GM12878 (cell line): ENCODE results near the gene RFWD3. TPM values are rescaled to one million over a fixed set of nuclear protein-coding genes. Genes with fewer than 3 reads are reported as not detected.
A peak's percentile ranks its signal among the peaks of the same experiment; 100 is the strongest.

Experiments used
- EZH2 ChIP-seq: IDR thresholded peaks from 2 replicates; pipeline ENCODE4 v1.6.1; 2012; ENCODE audit warnings: low read depth, mild to moderate bottlenecking, control low read depth, inconsistent platforms, low read length, borderline replicate concordance; ENCODE audit not compliant: control insufficient read depth
- FOS ChIP-seq: IDR thresholded peaks from 3 replicates; pipeline ENCODE4 v1.6.1; 2011; ENCODE audit warnings: borderline replicate concordance; ENCODE audit not compliant: insufficient read length; ENCODE audit errors: extremely low read depth
- IKZF1 ChIP-seq: fragments of 450-650 bp; conservative IDR thresholded peaks from 2 replicates; pipeline ENCODE4 v1.6.1; 2017; ENCODE audit warnings: antibody characterized with exemption, mild to moderate bottlenecking
- MTA2 ChIP-seq: fragments of 450-650 bp; IDR thresholded peaks from 2 replicates; pipeline ENCODE4 v1.6.1; 2016; ENCODE audit warnings: low read depth, mild to moderate bottlenecking, moderate library complexity
- MXI1 ChIP-seq: fragments of 150-350 bp; IDR thresholded peaks from 2 replicates; pipeline ENCODE4 v1.6.1; 2011; ENCODE audit warnings: low read depth, mild to moderate bottlenecking, inconsistent platforms, low read length, improper control_type of control experiment
- MYB ChIP-seq: fragments of 150-350 bp; IDR thresholded peaks from 2 replicates; pipeline ENCODE4 v1.6.1; 2014; ENCODE audit warnings: mild to moderate bottlenecking, low read depth, low read length, borderline replicate concordance
- PAX8 ChIP-seq: fragments of 450-650 bp; IDR thresholded peaks from 2 replicates; pipeline ENCODE4 v1.6.1; 2017; ENCODE audit warnings: mild to moderate bottlenecking, moderate library complexity
- PML ChIP-seq: IDR thresholded peaks from 2 replicates; pipeline ENCODE4 v1.6.1; 2012; ENCODE audit warnings: low read length, inconsistent platforms
- SIX5 ChIP-seq: IDR thresholded peaks from 2 replicates; pipeline ENCODE4 v1.6.1; 2011; ENCODE audit warnings: mild to moderate bottlenecking, low read depth, low read length, moderate library complexity; ENCODE audit not compliant: severe bottlenecking
- TARDBP ChIP-seq: IDR thresholded peaks from 2 replicates; pipeline ENCODE4 v1.6.1; 2016; ENCODE audit warnings: borderline replicate concordance
- TBL1XR1 ChIP-seq: IDR thresholded peaks from 2 replicates; pipeline ENCODE4 v1.6.1; 2012; ENCODE audit warnings: low read depth, low read length, improper control_type of control experiment
- ZNF384 ChIP-seq: IDR thresholded peaks from 2 replicates; pipeline ENCODE4 v1.6.1; 2012; ENCODE audit warnings: low read depth, mild to moderate bottlenecking, low read length, improper control_type of control experiment, borderline replicate concordance
- ZNF622 ChIP-seq: fragments of 450-650 bp; IDR thresholded peaks from 2 replicates; pipeline ENCODE4 v1.6.1; 2017; ENCODE audit warnings: mild to moderate bottlenecking, inconsistent platforms
- polyA plus RNA-seq, 11 experiments: library from polyadenylated mRNA; depleted of rRNA in 4 of 11; unstranded in 6 of 11; stranded (reverse) in 5 of 11; fragments of >200 nt; fragmentation: Nextera tagmentation in 4 of 11; fragmentation: Illumina TruSeq in 1 of 11; extraction: Ambion mirVana in 4 of 11; extraction: Trizol in 1 of 11; gene quantifications; 1 replicate in 1 of 11; 2 replicates in 10 of 11; pipeline versions ENCODE4 v1.2.1 to v1.2.3, GENCODE V29; 2011 to 2016; ENCODE audit warnings: inconsistent platforms in 2 of 11, missing spikeins in 2 of 11, low read depth in 1 of 11
- total RNA-seq, 4 experiments: library from RNA; depleted of rRNA in 3 of 4; stranded (reverse); fragments of >200 nt in 3 of 4; fragmentation: Illumina TruSeq in 1 of 4; extraction: Trizol in 1 of 4; gene quantifications; 2 replicates each; pipeline versions ENCODE4 v1.2.1 to v1.2.3, GENCODE V29; 2013 to 2021
- TF ChIP-seq, protein P1 (sequence below): fragments of 450-650 bp; IDR thresholded peaks from 2 replicates; pipeline ENCODE4 v1.6.1; 2018; ENCODE audit warnings: borderline replicate concordance, mild to moderate bottlenecking; ENCODE audit not compliant: partially characterized antibody
- TF ChIP-seq, protein P2 (sequence below): IDR thresholded peaks from 2 replicates; pipeline ENCODE4 v1.6.1; 2011; ENCODE audit warnings: low read depth, mild to moderate bottlenecking, low read length, moderate library complexity, borderline replicate concordance; ENCODE audit errors: extremely low read depth
- TF ChIP-seq, protein P3 (sequence below): fragments of 450-650 bp; IDR thresholded peaks from 2 replicates; pipeline ENCODE4 v1.6.1; 2017; ENCODE audit warnings: mild to moderate bottlenecking, moderate library complexity
- TF ChIP-seq, protein P4 (sequence below): IDR thresholded peaks from 2 replicates; pipeline ENCODE4 v1.6.1; 2012; ENCODE audit warnings: low read depth, low read length, improper control_type of control experiment

RFWD3 gene
- total and polyA plus RNA-seq, 10 of the 15 experiments (the other 5 are each of a cell fraction or from before 2014, with no cell fraction given), result 10.7 to 78.5 (median 51.2) TPM

DNA sequence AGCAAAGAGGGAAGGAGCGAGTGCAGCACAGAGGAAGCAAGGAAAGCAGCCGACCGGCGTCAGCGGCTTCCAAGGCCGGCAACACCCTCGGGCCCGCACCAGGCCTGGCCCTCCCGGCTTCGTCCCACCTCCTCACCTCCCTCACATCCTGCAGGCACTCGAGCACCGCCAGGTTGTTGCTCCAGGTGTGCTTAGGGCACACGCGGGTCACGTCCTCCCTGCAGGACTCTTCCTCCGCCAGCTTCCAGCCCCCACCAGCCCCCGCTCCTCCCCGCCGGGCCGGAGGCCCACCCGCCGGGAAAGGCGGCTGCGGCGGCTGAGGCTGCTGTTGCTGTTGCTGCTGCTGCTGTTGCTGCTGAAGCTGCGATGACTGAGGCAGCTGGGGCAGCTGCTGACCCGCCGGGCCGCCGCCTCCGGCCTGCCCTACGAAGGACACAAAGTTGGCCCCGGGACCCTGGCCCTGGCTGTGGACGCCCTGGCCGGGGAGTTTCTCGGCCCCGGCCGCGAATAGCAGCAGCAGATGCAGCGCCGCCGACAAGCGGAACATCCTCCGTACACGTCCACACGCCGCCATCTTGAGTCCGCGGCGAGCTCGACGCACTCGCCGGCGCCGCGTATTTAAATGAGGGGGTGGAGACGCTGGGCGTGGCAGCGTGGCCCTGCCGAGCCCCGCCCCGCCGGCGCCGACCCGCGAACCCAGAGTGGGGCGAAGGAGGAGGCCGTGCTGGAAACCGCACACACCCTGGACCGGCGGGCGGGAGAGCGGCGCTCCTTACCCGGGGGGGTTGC lies 60.0 kb downstream of the RFWD3 start, which contains the start of gene GLG1 (continued):
- TF ChIP-seq PML, result peak; percentile 70
- no peak for TF ChIP-seq MTA2
- TF ChIP-seq MYB, result no peak
- no peak for TF ChIP-seq ZNF622
- no peak for TF ChIP-seq SIX5
- no peak for TF ChIP-seq TARDBP
- TF ChIP-seq, protein P1, sequence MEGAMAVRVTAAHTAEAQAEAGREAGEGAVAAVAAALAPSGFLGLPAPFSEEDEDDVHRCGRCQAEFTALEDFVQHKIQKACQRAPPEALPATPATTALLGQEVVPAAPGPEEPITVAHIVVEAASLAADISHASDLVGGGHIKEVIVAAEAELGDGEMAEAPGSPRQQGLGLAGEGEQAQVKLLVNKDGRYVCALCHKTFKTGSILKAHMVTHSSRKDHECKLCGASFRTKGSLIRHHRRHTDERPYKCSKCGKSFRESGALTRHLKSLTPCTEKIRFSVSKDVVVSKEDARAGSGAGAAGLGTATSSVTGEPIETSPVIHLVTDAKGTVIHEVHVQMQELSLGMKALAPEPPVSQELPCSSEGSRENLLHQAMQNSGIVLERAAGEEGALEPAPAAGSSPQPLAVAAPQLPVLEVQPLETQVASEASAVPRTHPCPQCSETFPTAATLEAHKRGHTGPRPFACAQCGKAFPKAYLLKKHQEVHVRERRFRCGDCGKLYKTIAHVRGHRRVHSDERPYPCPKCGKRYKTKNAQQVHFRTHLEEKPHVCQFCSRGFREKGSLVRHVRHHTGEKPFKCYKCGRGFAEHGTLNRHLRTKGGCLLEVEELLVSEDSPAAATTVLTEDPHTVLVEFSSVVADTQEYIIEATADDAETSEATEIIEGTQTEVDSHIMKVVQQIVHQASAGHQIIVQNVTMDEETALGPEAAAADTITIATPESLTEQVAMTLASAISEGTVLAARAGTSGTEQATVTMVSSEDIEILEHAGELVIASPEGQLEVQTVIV, result no peak
- no peak for TF ChIP-seq PAX8
- TF ChIP-seq, protein P2, sequence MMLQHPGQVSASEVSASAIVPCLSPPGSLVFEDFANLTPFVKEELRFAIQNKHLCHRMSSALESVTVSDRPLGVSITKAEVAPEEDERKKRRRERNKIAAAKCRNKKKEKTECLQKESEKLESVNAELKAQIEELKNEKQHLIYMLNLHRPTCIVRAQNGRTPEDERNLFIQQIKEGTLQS, result no peak
- peak; percentile 67 for TF ChIP-seq IKZF1
- peak; percentile 51; the same call in 1 of the 2 replicates for TF ChIP-seq MXI1
- TF ChIP-seq TBL1XR1, result no peak
- no peak for TF ChIP-seq EZH2
- TF ChIP-seq, protein P3, sequence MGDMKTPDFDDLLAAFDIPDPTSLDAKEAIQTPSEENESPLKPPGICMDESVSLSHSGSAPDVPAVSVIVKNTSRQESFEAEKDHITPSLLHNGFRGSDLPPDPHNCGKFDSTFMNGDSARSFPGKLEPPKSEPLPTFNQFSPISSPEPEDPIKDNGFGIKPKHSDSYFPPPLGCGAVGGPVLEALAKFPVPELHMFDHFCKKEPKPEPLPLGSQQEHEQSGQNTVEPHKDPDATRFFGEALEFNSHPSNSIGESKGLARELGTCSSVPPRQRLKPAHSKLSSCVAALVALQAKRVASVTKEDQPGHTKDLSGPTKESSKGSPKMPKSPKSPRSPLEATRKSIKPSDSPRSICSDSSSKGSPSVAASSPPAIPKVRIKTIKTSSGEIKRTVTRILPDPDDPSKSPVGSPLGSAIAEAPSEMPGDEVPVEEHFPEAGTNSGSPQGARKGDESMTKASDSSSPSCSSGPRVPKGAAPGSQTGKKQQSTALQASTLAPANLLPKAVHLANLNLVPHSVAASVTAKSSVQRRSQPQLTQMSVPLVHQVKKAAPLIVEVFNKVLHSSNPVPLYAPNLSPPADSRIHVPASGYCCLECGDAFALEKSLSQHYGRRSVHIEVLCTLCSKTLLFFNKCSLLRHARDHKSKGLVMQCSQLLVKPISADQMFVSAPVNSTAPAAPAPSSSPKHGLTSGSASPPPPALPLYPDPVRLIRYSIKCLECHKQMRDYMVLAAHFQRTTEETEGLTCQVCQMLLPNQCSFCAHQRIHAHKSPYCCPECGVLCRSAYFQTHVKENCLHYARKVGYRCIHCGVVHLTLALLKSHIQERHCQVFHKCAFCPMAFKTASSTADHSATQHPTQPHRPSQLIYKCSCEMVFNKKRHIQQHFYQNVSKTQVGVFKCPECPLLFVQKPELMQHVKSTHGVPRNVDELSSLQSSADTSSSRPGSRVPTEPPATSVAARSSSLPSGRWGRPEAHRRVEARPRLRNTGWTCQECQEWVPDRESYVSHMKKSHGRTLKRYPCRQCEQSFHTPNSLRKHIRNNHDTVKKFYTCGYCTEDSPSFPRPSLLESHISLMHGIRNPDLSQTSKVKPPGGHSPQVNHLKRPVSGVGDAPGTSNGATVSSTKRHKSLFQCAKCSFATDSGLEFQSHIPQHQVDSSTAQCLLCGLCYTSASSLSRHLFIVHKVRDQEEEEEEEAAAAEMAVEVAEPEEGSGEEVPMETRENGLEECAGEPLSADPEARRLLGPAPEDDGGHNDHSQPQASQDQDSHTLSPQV, result no peak
- no peak for TF ChIP-seq ZNF384
- TF ChIP-seq, protein P4, sequence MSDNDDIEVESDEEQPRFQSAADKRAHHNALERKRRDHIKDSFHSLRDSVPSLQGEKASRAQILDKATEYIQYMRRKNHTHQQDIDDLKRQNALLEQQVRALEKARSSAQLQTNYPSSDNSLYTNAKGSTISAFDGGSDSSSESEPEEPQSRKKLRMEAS, result no peak; the same call in 1 of the 2 replicates
- TF ChIP-seq FOS, result no peak
